ENCODE measurements around the gene SORCS2.

Gene SORCS2

GRCh38 chr4:7499661-7500060 is 307.3 kb downstream of the SORCS2 start:
- DNase-seq: no peak

DNA sequence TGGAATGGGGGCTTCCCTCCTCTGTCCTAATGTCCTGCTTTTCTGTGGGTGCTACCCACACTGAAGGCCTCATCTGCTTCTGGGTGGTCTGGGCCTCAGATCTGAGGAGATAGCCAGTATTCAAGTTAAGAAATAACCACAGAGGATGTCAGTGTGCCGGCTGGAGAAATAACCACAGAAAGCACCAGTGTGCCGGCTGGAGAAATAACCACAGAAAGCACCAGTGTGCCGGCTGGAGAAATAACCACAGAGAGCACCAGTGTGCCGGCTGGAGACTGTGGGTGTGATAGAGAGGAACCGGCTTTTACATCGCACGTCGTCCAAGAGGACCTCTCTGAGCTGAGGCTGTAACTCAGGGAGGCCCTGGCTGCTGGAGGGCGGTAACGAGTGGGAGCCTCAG is 308.1 kb downstream of the SORCS2 start:
- no peak for DNase-seq

DNA sequence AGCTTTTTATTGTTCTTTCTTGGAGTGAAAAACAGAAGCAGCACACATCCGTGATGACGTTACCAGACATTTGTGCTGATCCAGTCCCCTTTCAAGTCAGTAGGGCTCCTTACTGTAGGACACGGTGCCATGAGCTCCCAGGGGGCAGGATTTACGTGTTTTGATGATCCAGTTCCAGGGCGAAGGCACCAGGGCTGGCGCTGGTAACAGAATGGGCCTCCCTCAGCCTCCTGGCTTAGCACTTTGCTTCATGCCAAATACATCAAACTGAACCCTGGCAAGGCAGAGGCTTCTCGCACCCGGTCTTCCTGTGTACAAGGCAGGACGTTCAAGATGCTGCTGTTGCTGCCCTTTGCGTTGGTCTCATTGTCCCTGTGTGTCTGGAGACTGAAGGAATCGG is 309.0 kb downstream of the SORCS2 start:
- no peak for DNase-seq

DNA sequence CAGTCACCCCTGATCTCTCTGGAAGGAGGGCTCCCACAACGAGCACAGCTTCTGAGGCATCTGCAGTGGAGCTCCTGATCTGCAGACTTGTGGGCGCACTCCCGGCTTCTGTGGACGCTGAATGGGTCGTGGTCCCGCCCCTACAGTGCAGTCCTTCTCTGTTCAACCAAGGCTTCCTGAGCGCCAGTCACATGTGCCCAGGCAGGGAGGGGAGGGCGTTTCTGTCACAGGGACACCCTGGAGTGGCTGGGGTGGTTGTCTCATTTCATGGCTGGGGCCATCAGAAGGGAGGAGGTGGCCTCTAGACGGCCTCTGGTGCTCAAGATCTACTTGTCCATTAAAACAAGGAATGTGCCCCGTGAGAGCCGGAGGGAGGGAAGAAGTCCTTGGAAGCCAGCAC is 309.5 kb downstream of the SORCS2 start:
- no peak for DNase-seq

DNA sequence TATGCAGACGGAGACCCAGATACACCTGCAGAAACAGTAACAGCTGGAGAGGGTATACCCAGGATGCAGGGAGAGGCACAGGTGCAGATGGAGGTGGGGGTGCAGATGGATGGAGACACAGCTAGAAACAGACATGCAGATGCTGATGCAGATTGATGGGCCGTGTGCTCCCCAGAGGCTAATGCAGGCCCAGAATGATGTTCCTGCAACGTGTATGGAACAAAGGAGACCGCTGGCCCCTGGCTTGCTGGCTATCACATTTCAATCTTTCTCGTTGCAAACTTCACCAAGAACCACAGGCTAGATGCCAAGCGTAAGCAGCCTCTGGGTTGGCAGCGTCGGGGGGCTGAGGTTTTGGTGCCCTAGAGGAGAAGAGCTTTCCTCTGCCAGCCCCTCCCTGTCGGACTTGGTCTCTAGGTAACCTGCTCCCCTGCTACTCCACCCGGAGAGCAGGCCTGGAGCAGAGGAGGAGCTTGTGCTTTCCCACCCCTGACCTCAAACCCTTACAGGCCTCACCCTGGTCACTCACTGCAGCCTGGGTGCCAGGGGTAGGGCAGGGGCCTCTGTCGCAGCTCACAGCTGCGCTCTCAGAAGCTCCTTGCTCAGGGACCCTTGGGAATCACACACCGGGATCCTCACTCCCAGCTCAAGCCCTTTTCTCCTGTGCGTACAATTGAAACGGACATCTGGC is 311.4 kb downstream of the SORCS2 start:
- no peak for DNase-seq

DNA sequence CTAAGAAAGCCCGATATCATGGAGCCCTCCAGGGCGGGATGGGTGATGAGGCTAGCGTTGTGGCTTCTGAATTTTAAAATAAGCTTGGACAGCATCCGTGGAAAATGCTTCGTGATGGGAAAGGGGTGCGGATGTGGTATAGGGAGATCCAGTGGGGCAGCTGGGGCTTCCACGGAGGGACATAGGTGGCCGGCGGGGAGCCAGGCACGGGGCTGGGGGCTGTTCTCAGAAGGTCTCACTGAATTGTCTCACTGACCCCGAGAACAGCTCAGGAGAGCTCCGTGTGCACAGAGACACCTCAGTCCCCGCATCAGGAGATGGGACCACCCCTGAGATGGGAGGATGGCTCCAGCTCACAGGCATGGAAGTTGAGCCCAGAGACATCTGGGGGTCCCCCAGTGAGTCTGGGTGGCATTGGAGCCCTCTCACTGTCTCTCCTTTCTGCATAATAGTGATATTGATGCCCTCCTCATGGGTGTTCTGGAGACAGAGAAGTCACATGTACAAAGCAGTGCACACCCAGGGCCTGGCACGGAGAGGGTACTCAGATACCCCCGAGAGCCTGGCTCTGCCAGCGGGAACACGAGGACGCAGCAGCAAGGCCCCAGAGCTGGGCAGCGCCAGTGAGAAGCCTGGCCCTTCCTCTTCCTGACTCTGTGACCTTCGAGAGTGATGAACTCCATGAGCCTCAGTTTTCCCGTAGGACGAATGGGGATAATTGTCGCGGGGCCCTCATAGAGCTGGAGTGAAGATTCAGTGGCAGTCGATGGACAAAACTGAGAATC is 313.0 kb downstream of the SORCS2 start:
- no peak for DNase-seq

DNA sequence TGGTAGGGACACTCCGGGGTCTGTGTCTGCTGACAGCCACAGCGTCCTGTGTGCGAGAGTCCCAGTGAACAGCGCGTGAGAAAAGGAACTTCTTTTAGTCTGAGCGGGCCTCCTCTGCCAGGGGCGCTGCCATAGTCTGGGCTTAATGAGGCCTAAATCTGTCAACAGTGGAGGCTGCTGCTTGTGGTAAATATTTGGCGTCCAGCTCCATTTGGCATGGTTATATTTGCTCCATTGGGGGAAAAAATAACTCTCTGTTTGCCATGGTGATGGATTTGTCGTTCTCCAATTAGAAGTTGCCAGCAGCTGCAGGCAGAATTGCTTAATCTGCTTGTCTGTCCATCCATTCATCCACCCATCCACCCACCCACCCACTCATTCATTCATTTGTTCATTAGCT is 313.8 kb downstream of the SORCS2 start:
- no peak for DNase-seq

GRCh38 chr4:7506572-7506971 is 314.2 kb downstream of the SORCS2 start:
- no peak for DNase-seq

GRCh38 chr4:7507381-7507780 is 315.0 kb downstream of the SORCS2 start:
- no peak for DNase-seq

DNA sequence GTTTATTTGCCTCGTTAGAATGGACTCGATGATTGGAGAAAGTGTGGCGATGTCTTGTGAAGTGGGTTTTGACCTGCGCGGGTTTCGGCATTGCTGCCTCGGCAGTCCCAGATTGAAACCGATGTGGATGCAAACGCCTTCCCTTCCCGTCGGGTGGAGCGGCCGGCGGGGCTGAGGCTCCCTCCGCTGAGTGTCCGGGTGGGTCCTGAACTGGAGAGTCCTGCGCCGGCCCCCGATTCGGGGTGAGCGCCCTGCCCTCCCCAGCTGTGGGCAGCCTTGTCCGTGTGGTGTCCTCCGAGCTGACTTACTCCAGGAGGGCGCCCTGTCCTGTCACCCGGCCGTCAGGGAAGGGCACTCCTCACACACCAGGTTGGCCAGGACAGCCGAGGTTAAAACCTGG is 317.7 kb downstream of the SORCS2 start:
- no peak for DNase-seq

GRCh38 chr4:7510538-7510937 is 318.2 kb downstream of the SORCS2 start:
- no peak for DNase-seq

DNA sequence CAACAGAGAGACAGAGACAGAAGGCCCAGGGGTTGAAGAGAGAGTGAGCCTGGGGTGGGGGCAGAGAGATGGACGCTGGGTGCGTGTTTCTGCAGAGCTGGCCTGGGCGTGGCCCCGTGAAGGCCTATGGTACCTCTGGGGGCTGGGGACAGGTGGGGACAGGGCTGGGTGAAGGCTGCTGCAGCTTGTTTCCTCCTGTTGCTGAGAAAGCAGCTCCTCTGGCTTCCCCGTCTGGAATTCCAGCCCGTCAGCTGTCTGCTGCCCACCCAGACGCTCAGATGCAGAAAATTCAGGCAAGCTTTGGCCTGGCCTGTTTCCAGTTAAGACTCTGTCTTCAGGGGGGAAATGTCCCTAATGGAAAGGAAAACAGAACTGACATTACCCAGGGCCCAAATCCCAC is 319.2 kb downstream of the SORCS2 start:
- DNase-seq: no peak

GRCh38 chr4:7512428-7512827 is 320.1 kb downstream of the SORCS2 start:
- DNase-seq: no peak

DNA sequence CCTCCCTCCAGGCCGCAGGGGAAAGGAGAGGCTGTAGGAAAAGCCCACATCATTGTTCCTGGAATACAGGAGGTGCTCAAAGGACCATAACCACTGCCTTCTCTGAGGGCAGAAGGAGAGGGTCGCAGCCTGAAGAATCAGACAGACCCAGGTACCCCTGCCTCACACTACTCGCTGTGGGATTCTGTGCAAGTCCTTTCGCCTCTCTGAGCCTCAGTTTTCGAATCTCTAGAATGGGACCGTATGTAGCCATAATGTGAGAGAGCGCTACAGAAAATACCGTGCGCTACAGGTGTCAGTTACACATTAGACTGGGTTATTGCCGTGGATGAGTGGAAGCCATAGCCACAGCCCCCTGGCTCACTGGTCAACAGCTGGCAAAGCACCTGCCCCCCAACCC is 320.6 kb downstream of the SORCS2 start:
- no peak for DNase-seq

GRCh38 chr4:7513671-7514070 is 321.3 kb downstream of the SORCS2 start:
- no peak for DNase-seq

- DNase-seq: no peak
These were observed 321.9 kb downstream of the SORCS2 start for GRCh38 chr4:7514281-7514680.

GRCh38 chr4:7514789-7515188 is 322.5 kb downstream of the SORCS2 start:
- DNase-seq: no peak

DNA sequence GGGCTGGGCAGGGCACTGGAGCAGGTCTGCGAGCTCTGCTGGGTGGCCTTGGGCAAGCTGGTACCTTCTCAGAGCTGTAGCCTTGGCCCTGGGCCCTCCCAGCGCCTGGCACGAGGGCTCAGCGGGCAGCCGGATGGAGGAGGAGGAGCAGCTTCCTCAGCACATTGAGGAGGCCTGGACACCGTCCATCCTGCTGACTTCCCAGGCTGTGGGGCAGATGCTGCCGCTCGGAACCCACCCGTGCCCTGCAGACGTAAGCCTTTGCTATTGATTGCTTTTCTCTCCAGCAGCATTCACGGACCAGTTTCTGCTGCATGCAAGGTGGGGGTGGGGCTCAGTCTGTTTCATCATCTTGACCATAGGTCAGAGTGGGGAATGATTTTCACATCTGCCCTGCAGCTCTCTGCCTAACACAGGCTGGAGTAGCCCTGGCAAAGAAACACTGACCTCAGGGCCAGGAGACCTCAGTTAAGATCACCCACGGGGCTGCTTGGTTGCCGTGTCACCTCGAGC is 323.1 kb downstream of the SORCS2 start:
- DNase-seq: no peak

GRCh38 chr4:7516096-7516772 is 323.9 kb downstream of the SORCS2 start:
- no peak for DNase-seq

- no peak for DNase-seq
These were observed 324.4 kb downstream of the SORCS2 start for GRCh38 chr4:7516773-7517144.

GRCh38 chr4:7518871-7519637 is 326.7 kb downstream of the SORCS2 start:
- no peak for DNase-seq

DNA sequence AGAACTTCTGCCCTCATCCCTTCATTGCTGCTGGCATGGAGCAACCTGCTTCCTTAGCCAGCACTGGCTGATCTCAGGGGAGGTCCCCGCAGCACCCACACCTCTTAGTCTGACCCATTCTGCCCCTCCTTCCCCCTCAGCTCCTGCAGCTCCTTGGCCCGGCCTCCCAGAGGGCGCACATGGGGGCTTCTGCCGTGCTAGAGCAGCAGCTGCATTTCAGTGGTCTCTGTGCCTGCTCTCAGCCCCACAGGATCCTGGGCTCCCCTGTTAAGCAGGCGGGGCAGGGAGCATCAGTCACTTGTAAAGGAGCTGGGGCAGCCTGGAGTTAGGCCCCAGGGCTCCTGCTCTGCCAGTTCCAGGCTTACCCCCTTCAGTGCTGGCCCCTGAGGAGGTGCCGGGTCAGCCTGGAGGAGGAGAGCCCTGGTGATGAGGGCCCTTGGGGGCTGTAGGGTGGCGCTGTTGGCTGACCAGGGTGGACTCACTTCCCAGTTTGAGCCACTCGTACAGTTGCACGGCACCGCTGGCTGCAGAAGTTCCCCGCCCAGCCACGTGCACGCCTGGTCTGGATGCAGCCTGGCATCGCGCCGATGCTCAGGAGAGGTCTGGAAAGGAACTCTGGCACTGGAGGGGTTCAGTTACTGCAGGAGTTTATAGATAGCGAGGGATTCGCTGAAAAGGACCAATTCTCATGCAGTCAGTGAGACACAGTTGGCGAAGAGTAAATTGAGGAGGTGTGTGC is 327.5 kb downstream of the SORCS2 start:
- no peak for DNase-seq
